NCI-H2029 (cell line): ENCODE measurements around the gene SP7.
"Not testable (repeated sequence)": the region's sequence is repeated elsewhere in the genome, so short reads cannot be mapped to it uniquely, and the experiment has no call there.

Source experiments
- DNase-seq: peaks from one replicate; lab custom pipeline; 2025; lab: John Stamatoyannopoulos, UW

Gene SP7

DNA sequence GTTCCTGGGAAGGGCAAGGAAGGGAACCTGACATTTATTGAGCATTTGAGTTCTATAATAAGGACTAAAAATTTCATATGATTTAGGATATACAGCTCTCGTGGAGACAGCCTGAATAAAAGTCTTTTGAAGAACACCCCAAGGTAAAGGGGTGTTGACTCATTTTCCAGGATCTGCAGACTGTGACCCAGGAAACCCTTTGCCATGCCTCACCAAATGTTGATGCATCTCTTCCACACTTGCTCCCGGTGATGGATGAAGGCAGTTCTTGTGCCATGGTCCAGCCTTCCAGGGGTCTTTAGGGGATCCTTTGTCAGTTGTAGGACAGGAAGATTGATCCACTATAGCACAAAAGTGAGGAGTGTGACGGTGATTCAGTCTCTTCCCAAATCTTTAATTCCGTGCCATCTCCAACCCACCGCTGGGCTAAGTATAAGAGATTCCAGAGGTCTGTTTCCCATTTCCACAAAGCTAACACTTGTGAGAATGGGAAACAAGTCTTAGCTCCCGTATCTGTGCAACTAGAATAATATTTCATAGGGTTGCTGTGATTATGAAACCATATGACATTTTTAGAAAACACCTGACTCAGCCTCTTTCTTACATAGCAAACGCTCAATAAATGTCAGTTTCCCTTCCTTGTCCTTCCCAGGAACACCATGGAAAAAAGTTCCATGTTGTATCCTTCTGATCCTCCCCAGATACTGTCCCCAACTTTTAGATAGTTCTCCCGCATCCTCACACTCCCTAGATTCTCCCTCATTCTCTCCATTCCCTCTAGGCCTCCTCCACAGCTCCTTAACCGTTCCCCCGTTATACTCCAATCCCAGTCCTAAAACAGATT lies 15.6 kb downstream of the SP7 start:
- DNase-seq = no peak

GRCh38 chr12:53313996-53314395 lies 22.2 kb downstream of the SP7 start:
- DNase-seq = no peak

DNA sequence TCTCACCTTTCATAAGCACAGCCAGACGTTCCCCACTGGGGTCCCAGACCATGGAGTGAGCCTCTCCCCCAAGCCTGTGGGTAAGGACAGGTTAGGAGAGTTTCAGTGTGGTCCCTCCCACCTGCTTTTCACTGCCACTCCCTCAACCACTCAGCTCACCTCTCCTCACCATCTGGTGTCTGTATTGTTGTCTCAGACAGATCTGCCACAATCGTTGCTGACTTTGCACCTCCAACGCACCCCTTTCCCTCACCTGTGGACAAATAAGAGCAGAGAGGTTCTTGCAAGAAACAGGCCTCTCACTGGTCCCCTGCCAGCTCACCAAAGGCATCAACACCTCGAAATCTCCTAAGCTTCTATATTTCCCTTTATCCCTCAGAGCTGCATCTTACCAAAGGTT lies 27.9 kb downstream of the SP7 start:
- DNase-seq = no peak

GRCh38 chr12:53306826-53307225 lies 29.3 kb downstream of the SP7 start:
- DNase-seq = no peak

- DNase-seq = no peak
Measured at GRCh38 chr12:53302903-53303302, 33.3 kb downstream of the SP7 start.

GRCh38 chr12:53300187-53300586 lies 36.0 kb downstream of the SP7 start:
- DNase-seq = no peak

- DNase-seq = peak; percentile 94
Measured at GRCh38 chr12:53299454-53300180, 36.5 kb downstream of the SP7 start, which contains the start of gene MYG1. Gene MYG1 (plus strand): TSS chr12:53299695. CDS start chr12:53299738, 43 bp downstream.

- no peak for DNase-seq
Measured at GRCh38 chr12:53299101-53299453, 37.1 kb downstream of the SP7 start.

- DNase-seq = no peak
Measured at GRCh38 chr12:53298164-53298563, 38.0 kb downstream of the SP7 start.

- not testable (repeated sequence) for DNase-seq
Measured at GRCh38 chr12:53297106-53297505, 39.0 kb downstream of the SP7 start.

- DNase-seq = no peak
Measured at GRCh38 chr12:53295891-53296219, 40.3 kb downstream of the SP7 start.

DNA sequence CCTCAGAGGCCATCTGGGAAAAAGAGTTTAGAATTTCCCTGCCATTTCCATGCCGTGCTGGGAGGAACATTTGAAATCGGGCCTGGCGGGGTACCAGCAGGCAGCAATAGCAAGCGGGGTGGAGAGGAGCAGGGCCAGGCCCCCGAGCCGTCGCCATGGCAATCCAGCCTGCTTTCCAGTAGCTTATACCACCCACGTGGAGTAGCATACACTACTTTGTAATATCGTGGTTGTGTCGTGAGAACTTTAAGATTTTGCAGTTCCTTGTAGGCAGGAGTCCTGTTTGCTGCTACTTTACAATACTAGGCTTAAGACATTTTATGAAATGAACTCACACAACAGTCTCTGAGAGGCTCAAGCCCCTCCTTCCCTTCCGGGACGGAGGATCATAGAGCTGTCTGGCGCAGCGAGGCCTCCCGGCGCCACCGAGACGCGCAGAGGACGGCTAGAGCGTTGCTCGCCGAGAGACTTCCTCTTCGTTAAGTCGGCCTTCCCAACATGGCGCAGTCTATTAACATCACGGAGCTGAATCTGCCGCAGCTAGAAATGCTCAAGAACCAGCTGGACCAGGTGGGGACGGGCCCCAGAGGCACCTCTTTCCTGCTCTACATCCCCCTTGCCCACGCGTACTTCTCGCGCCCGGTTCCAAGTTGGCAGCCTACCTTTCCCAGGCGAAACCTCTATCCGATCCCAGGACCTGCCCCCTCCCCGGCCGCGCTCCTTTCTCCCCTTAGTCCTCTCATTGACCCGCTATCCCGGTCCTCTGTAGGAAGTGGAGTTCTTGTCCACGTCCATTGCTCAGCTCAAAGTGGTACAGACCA lies 40.9 kb downstream of the SP7 start, which contains the start of gene PFDN5:
TSS of gene PFDN5 (plus strand) at position 473 of the 821 bp plus-strand sequence. CDS start at position 499, 26 bp downstream.
- DNase-seq = peak; percentile 84

DNA sequence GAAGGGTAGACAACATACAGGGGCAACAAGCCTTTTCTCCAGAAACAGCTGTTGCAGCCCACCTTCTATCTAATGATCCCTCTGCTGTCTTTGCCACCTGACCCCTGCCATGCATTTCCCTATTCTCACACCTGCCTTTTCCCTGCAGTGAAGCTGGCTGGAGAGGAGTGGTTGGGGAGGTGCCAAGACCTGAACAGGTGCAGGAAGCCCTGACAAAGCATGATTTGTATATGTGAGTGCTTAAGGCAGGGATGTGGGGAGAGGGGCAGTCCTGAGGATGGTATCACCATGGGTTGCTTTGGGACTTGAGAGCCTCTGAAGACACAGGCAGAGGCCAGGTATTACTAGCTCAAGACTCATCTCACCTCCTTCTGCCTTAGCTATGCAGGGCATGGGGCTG lies 43.7 kb downstream of the SP7 start:
- DNase-seq = peak; percentile 95

- DNase-seq = no peak
Measured at GRCh38 chr12:53290661-53291060, 45.5 kb downstream of the SP7 start.

DNA sequence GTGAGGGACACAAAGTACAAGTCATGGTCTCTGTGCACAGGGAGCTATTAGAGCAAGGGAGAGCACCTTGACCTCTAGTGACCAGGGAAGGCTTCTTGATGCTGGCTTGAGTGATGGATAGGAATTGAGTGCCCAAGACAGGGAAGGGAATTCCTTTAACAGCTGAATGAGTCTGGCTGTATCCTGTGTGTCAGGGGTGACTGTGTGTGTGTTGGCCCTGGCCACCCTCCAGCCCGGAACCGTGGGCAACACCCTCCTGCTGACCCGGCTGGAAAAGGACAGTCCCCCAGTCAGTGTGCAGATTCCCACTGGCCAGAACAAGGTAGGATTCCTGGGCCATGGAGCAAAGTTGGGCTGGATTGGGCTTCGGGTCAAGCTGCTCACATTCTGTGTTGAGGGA lies 46.3 kb downstream of the SP7 start:
- no peak for DNase-seq

- DNase-seq = no peak
Measured at GRCh38 chr12:53288322-53288721, 47.8 kb downstream of the SP7 start.

GRCh38 chr12:53287741-53288216 lies 48.4 kb downstream of the SP7 start:
- DNase-seq = peak; percentile 17

- no peak for DNase-seq
Measured at GRCh38 chr12:53286448-53286847, 49.7 kb downstream of the SP7 start.

DNA sequence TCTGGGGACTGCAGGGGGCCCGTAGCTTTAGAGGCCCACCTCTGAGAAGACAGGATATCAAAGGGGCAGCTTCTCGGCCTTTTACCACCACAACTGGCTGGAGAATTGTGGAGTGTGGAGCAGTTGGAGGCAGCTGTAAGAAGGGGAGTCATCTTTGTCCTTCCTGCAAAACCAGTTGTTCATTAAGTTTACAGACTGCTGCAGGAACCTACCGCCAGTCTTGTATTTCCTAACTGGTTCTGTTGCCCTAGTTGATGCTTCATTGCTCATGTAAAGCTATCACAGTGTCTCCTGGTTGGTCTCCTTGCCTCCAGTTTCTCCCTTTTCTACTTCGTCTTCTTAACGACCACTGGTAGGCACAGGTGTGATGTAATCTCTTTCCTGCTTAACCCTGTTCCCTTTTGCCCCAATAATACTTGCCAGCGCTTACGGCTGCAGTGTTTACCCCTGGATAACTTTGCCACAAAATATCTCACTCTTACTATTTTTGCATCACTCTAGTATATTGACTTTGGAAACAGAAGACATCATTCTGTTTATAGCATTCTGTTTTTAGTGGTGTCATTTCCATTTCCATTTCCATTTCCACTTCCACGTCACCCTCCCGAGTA lies 56.2 kb downstream of the SP7 start:
- DNase-seq = no peak

DNA sequence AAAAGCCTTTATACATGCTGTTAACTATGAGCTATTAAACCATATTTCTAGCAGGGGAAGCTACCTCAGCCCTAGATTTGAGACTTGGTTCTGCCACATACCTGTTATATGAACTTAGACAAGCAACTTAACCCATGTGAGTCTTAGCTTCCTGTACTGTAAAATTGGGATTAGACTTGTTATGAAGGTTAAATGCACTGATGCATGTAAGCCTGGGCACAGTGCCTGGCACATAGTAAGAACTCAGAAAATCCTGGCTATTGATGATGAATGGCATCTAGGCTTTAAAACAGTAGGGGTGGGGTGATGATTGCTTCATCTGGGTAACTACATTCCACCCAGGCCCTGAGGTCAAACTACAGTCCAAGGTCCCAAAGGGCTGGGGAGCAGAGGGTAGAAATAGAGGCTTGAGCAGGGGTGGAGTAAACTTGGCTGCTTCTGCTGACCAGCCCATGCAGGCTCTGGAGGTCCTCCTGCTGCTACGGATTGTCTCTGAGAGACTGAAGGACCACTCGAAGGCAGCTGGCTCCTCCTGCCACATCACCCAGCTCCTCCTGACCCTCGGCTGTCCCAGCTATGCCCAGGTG lies 56.8 kb downstream of the SP7 start:
- no peak for DNase-seq

DNA sequence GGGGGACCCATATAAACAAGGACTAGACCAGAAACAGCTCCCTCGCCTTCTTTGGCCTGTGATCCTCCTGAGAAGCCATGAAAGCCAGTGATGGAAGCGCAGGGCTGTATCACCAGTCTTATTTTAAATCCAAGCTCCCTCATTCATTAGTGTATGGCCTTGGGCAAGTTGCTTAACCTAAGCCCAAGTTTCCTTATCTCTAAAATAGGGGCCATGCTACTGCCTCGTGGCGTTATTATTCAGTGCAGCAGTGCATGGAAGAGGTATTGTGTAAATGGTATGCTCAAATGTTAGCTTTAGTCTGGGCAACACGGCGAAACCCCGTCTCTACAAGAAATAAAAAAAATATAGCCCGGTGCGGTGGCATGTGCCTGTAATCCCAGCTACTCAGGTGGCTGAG lies 58.2 kb downstream of the SP7 start:
- DNase-seq = no peak
